ENCODE measurements around the gene LPCAT3.

DNA sequence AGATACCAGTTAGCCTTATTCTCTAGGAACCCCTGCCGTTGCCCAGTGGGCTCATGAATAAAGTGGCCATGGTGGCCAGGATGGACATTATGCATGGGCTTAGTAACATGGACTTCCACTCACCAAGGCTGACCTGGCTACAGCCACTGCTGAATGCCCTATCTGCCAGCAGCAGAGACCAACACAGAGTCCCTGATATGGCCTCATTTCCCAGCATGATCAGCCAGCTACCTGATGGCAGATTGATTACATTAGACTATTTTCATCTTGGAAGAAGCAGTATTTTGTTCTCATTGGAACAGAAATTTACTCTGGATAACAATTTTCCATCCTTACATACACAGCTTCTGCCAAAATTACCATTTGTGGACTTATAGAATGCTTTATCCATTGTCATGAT, 16.2 kb upstream of the LPCAT3 start:
- TF ChIP-seq ZNF114 (tag by site-specific recombination; IDR thresholded peaks at IDR 0.05) (no peak), TCF7L2 (IDR thresholded peaks at IDR 0.05; ENCODE audit: borderline replicate concordance, low read depth, low read length) (no peak), ZNF792 (tag by site-specific recombination; IDR thresholded peaks at IDR 0.05) (no peak), ZSCAN23 (tag by site-specific recombination; IDR thresholded peaks at IDR 0.05) (no peak), ZNF121 (tag by site-specific recombination; IDR thresholded peaks at IDR 0.05) (no peak)
- TF ChIP-seq, protein P1, sequence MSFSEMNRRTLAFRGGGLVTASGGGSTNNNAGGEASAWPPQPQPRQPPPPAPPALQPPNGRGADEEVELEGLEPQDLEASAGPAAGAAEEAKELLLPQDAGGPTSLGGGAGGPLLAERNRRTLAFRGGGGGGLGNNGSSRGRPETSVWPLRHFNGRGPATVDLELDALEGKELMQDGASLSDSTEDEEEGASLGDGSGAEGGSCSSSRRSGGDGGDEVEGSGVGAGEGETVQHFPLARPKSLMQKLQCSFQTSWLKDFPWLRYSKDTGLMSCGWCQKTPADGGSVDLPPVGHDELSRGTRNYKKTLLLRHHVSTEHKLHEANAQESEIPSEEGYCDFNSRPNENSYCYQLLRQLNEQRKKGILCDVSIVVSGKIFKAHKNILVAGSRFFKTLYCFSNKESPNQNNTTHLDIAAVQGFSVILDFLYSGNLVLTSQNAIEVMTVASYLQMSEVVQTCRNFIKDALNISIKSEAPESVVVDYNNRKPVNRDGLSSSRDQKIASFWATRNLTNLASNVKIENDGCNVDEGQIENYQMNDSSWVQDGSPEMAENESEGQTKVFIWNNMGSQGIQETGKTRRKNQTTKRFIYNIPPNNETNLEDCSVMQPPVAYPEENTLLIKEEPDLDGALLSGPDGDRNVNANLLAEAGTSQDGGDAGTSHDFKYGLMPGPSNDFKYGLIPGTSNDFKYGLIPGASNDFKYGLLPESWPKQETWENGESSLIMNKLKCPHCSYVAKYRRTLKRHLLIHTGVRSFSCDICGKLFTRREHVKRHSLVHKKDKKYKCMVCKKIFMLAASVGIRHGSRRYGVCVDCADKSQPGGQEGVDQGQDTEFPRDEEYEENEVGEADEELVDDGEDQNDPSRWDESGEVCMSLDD (tag by site-specific recombination; IDR thresholded peaks at IDR 0.05), result no peak
- TF ChIP-seq, protein P2, sequence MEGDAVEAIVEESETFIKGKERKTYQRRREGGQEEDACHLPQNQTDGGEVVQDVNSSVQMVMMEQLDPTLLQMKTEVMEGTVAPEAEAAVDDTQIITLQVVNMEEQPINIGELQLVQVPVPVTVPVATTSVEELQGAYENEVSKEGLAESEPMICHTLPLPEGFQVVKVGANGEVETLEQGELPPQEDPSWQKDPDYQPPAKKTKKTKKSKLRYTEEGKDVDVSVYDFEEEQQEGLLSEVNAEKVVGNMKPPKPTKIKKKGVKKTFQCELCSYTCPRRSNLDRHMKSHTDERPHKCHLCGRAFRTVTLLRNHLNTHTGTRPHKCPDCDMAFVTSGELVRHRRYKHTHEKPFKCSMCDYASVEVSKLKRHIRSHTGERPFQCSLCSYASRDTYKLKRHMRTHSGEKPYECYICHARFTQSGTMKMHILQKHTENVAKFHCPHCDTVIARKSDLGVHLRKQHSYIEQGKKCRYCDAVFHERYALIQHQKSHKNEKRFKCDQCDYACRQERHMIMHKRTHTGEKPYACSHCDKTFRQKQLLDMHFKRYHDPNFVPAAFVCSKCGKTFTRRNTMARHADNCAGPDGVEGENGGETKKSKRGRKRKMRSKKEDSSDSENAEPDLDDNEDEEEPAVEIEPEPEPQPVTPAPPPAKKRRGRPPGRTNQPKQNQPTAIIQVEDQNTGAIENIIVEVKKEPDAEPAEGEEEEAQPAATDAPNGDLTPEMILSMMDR (tag by site-specific recombination; IDR thresholded peaks at IDR 0.05), result no peak
- TF ChIP-seq, protein P3, sequence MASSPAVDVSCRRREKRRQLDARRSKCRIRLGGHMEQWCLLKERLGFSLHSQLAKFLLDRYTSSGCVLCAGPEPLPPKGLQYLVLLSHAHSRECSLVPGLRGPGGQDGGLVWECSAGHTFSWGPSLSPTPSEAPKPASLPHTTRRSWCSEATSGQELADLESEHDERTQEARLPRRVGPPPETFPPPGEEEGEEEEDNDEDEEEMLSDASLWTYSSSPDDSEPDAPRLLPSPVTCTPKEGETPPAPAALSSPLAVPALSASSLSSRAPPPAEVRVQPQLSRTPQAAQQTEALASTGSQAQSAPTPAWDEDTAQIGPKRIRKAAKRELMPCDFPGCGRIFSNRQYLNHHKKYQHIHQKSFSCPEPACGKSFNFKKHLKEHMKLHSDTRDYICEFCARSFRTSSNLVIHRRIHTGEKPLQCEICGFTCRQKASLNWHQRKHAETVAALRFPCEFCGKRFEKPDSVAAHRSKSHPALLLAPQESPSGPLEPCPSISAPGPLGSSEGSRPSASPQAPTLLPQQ (tag by site-specific recombination; IDR thresholded peaks at IDR 0.05), result no peak
- TF ChIP-seq, protein P4, sequence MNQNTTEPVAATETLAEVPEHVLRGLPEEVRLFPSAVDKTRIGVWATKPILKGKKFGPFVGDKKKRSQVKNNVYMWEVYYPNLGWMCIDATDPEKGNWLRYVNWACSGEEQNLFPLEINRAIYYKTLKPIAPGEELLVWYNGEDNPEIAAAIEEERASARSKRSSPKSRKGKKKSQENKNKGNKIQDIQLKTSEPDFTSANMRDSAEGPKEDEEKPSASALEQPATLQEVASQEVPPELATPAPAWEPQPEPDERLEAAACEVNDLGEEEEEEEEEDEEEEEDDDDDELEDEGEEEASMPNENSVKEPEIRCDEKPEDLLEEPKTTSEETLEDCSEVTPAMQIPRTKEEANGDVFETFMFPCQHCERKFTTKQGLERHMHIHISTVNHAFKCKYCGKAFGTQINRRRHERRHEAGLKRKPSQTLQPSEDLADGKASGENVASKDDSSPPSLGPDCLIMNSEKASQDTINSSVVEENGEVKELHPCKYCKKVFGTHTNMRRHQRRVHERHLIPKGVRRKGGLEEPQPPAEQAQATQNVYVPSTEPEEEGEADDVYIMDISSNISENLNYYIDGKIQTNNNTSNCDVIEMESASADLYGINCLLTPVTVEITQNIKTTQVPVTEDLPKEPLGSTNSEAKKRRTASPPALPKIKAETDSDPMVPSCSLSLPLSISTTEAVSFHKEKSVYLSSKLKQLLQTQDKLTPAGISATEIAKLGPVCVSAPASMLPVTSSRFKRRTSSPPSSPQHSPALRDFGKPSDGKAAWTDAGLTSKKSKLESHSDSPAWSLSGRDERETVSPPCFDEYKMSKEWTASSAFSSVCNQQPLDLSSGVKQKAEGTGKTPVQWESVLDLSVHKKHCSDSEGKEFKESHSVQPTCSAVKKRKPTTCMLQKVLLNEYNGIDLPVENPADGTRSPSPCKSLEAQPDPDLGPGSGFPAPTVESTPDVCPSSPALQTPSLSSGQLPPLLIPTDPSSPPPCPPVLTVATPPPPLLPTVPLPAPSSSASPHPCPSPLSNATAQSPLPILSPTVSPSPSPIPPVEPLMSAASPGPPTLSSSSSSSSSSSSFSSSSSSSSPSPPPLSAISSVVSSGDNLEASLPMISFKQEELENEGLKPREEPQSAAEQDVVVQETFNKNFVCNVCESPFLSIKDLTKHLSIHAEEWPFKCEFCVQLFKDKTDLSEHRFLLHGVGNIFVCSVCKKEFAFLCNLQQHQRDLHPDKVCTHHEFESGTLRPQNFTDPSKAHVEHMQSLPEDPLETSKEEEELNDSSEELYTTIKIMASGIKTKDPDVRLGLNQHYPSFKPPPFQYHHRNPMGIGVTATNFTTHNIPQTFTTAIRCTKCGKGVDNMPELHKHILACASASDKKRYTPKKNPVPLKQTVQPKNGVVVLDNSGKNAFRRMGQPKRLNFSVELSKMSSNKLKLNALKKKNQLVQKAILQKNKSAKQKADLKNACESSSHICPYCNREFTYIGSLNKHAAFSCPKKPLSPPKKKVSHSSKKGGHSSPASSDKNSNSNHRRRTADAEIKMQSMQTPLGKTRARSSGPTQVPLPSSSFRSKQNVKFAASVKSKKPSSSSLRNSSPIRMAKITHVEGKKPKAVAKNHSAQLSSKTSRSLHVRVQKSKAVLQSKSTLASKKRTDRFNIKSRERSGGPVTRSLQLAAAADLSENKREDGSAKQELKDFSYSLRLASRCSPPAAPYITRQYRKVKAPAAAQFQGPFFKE (tag by site-specific recombination; IDR thresholded peaks at IDR 0.05; ENCODE audit: borderline replicate concordance), result no peak

Measured in HEK293 (cell line).